Measurements from ENCODE around the gene NDUFV2.
A peak's percentile ranks its signal among the peaks of the same experiment; 100 is the strongest.

NDUFV2 gene

GRCh38 chr18:9181275-9181674 lies 78.8 kb downstream of the NDUFV2 start:
- no peaks in the 10 kb centered on the region for H3K9me3 ChIP-seq
- H3K4me1 ChIP-seq (ENCODE audit: control insufficient read depth in 1 of 2, insufficient read depth in 1 of 2, low read depth in 1 of 2, low read length in 1 of 2): peaks cover 16 to 42% of the 10 kb centered on the region in 2 experiments
- H3K27ac ChIP-seq: no peak overlapping the region
- H3K4me3 ChIP-seq (ENCODE audit: low read depth in 1 of 2, low read length in 1 of 2): no peak overlapping the region
- TF ChIP-seq, protein P1, sequence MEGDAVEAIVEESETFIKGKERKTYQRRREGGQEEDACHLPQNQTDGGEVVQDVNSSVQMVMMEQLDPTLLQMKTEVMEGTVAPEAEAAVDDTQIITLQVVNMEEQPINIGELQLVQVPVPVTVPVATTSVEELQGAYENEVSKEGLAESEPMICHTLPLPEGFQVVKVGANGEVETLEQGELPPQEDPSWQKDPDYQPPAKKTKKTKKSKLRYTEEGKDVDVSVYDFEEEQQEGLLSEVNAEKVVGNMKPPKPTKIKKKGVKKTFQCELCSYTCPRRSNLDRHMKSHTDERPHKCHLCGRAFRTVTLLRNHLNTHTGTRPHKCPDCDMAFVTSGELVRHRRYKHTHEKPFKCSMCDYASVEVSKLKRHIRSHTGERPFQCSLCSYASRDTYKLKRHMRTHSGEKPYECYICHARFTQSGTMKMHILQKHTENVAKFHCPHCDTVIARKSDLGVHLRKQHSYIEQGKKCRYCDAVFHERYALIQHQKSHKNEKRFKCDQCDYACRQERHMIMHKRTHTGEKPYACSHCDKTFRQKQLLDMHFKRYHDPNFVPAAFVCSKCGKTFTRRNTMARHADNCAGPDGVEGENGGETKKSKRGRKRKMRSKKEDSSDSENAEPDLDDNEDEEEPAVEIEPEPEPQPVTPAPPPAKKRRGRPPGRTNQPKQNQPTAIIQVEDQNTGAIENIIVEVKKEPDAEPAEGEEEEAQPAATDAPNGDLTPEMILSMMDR (IDR thresholded peaks at IDR 0.05): no peak
- H3K36me3 ChIP-seq: peaks cover 6% of the 10 kb centered on the region
- H3K27me3 ChIP-seq: no peaks in the 10 kb centered on the region

DNA sequence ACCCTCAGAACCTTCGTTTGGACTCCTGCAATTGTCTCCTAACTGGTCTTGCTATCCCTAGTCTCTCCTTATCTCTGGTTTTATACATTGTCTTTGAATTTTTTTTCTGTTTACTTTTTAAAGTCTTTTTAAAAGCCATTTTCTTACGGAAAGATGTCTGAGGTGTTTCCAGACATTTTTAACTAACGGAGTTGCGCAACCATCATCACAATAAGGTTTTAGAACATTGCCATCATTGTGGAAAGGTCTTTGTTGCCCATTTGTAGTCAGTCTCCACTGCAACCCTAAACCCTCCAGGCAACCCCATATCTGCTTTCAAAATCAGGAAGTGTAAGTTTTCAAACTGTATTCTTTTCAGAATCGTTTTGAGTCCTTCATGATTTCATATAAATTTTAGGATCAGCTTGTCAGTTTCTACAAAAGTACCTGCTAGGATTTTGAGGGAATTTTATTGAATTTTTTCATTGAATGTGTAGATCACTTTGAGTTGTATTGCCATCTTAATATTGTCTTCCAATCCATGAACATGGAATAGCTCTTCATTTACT lies 80.4 kb downstream of the NDUFV2 start:
- no peaks in the 10 kb centered on the region for H3K9me3 ChIP-seq
- peaks cover 18 to 46% of the 10 kb centered on the region in 2 experiments for H3K4me1 ChIP-seq (ENCODE audit: control insufficient read depth in 1 of 2, insufficient read depth in 1 of 2, low read depth in 1 of 2, low read length in 1 of 2)
- no peak overlapping the region for H3K4me3 ChIP-seq (ENCODE audit: low read depth in 1 of 2, low read length in 1 of 2)
- TF ChIP-seq, protein P1 (IDR thresholded peaks at IDR 0.05): no peak
- peaks cover 9% of the 10 kb centered on the region for H3K36me3 ChIP-seq
- H3K27ac ChIP-seq: peak overlapping the region; percentile 41
- no peaks in the 10 kb centered on the region for H3K27me3 ChIP-seq

Measured in neutrophil (primary cell).